H7 (cell line): Measurements from ENCODE around the gene ZNF43. TPM values are rescaled to one million over a fixed set of nuclear protein-coding genes. Genes with fewer than 3 reads are reported as not detected.
"Not testable (repeated sequence)": the region's sequence is repeated elsewhere in the genome, so short reads cannot be mapped to it uniquely, and the experiment has no call there.

Source experiments
- DNase-seq: peaks from one replicate; pipeline ENCODE4 v3.0.0; 2012
- H3K27me3 ChIP-seq: 2 replicates; pipeline ENCODE4 v1.6.0; 2011; ENCODE audit warnings: mild to moderate bottlenecking, low read length; ENCODE audit not compliant: control insufficient read depth, insufficient read depth
- H3K36me3 ChIP-seq: replicated peaks from 2 replicates; pipeline ENCODE4 v1.5.1; 2011; ENCODE audit warnings: low read length; ENCODE audit not compliant: control insufficient read depth, insufficient read depth
- H3K4me3 ChIP-seq: 2 replicates; pipeline ENCODE4 v1.5.1; 2011; ENCODE audit warnings: low read depth, mild to moderate bottlenecking, control low read depth, low read length, moderate library complexity; ENCODE audit not compliant: insufficient read depth
- total RNA-seq: library from RNA; depleted of rRNA; stranded (reverse); fragments of >200 nt; shearing (Covaris generic); gene quantifications from 2 replicates; pipeline ENCODE4 v1.2.3, GENCODE V29; 2014

The ZNF43 gene
- total RNA-seq, 1 experiment from 2014 or later, result 20.1 TPM

DNA sequence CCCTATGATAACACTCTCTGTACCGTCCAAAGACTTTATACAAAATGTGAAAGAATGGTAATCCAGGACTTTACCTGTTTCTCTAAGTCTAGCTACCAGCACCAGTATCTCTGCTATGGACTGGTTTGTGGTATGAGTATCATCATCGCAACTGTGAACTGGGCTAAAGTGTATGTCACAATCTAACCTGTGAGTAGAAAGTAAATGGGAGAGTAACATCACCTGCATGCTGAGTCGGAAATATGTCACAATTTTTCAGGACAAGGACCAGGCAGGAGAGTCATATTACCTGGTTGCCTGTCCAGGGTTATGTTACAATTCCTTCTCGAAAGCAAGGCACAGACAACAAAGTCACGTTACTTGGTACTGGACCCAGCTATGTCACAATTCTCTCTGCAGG, 5.1 kb upstream of the ZNF43 start:
- no peak for DNase-seq
- Histone ChIP-seq H3K36me3 (peaks cover 47% of the 10 kb centered on the region), H3K27me3 (no peaks in the 10 kb centered on the region), H3K4me3 (no peak overlapping the region)

DNA sequence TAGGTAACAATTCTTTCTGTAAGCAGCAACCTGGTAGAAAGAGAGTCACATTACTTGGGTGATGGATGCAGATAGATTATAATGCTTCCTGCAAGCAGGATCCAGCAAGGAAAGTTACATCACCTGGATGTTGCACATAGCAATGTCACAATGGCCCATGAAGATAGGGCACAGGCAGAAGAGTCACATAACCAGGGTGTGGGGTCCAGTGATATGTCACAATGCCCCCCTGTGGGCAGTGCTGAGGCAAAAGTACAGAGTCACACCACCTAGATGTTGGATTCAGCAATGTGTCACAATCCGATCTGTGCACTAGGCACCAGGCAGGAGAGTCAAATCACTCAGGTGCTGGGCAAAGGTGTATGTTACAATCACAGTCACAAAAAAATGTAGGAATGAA, 4.0 kb upstream of the ZNF43 start:
- Histone ChIP-seq H3K4me3 (no peak overlapping the region), H3K27me3 (no peaks in the 10 kb centered on the region), H3K36me3 (peaks cover 39% of the 10 kb centered on the region)
- DNase-seq, result no peak

DNA sequence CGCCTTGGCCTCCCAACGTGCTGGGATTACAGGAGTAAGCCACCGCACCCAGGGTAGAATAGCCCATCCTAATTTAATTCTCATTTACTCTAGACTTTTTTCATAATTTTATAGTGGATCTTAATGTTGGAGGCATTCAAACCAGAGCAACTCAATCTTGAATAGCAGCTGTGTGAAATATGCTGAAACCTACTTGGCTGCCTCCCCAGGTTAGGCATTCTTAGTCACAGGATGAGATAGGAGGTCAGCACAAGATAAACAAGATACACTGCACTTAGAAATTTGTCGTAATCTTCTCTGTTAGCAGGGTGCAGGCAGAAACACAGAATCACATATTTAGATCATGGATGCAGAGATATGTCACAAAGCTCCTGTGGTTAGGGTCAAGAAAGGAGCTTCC, 2.7 kb upstream of the ZNF43 start:
- peaks cover 34% of the 10 kb centered on the region for H3K36me3 ChIP-seq

DNA sequence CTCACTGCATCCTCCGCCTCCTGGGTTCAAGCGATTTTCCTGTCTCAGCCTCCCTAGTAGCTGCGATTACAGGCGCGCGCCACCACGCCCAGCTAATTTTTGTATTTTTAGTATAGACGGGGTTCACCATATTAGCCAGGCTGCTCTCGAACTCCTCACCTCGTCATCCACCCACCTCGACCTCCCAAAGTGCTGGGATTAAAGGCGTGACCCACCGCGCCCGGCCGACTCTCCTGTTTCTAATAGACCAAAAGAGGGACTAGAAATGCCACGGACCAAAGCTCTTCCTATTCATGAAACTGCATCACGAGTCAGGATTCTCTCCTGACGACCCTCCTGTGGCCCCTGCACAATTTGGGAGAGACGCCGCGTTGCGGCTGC, 563 bp downstream of the ZNF43 start:
- DNase-seq, result no peak
- peak overlapping the region; percentile 58 for H3K4me3 ChIP-seq
- H3K36me3 ChIP-seq, result peaks cover 11% of the 10 kb centered on the region

More for the DNA sequence above, 2.7 kb upstream of the ZNF43 start:
- no peak for DNase-seq
- no peak overlapping the region for H3K4me3 ChIP-seq
- H3K27me3 ChIP-seq, result no peaks in the 10 kb centered on the region

DNA sequence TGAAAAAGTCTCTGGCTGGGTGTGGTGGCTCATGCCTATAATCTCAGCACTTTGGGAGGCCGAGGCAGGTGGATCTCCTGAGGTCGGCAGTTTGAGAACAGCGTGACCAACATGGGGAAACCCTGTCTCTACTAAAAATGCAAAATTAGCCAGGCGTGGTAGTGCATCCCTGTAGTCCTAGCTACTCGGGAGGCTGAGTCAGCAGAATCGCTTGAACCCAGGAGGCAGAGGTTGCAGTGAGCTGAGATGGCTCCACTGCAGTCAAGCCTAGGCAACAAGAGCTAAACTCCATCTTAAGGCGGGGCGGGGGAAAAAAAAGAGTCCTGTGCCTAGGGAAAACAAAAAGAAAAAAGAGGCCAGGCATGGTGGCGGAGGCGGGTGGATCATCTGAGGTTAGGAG, 2.2 kb downstream of the ZNF43 start:
- Histone ChIP-seq H3K36me3 (no peaks in the 10 kb centered on the region; the same call in 1 of the 2 replicates), H3K27me3 (no peaks in the 10 kb centered on the region), H3K4me3 (no peak overlapping the region)
- DNase-seq, result no peak

More for the DNA sequence above, 563 bp downstream of the ZNF43 start:
- H3K27me3 ChIP-seq, result no peaks in the 10 kb centered on the region

DNA sequence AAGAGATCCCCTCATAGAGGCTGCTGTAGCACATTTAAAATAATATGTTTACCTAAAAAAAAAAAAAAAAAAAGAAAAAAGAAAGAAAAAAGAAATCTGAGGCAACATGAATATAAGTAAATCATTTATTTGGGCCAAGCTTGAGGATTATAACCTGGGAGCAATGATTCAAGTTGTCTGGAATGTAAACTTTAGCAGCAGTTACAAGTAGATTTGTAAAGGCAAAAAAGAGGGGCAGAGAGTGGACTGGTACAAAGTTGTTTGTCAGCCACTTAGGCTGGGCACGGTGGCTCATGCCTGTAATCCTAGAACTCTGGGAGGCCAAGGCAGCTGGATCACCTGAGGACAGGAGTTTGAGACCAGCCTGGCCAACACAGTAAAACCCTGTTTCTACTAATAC, 11.3 kb downstream of the ZNF43 start:
- H3K36me3 ChIP-seq, result peaks cover 6% of the 10 kb centered on the region
- H3K4me3 ChIP-seq, result no peak overlapping the region
- DNase-seq, result no peak
- H3K27me3 ChIP-seq, result no peaks in the 10 kb centered on the region

DNA sequence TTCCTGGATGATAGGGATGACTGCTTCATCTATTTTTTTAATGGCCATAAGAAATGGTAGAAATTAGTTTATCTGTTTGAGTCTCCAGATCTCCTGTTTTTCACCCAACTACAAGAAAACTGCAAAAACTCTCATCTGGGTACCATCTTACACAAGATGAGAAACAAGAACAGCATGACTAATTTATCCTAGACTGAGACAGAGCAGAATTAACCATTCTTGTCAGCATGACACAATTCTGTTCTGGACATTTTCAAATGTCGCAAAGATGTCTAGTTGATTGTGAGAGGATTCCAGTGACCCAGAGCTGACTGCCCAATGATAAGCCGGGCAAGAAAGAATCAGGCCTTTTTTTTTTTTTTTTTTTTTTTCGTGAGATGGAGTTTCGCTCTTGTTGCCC, 12.8 kb downstream of the ZNF43 start:
- DNase-seq, result no peak
- H3K27me3 ChIP-seq, result no peaks in the 10 kb centered on the region
- H3K36me3 ChIP-seq, result peaks cover 6% of the 10 kb centered on the region
- no peak overlapping the region for H3K4me3 ChIP-seq

DNA sequence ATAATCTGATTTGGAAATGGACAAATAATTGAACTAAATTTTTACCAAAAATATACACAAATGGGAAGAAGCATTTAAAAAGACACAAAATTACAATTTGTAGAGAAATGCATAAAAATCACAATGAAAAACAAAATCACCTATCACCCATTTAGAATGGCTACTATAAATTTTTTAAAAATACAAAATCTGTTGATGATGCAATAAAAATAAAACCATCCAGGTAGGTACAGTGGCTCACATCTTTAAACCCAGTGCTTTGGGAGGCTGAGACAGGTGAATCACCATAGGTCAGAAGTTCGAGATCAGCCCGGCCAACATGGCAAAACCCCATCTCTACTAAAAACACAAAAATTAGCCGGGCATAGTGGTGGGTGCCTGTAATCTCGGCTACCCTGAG, 23.5 kb downstream of the ZNF43 start:
- no peaks in the 10 kb centered on the region for H3K27me3 ChIP-seq
- no peak for DNase-seq
- peaks cover 32% of the 10 kb centered on the region for H3K36me3 ChIP-seq
- no peak overlapping the region for H3K4me3 ChIP-seq

DNA sequence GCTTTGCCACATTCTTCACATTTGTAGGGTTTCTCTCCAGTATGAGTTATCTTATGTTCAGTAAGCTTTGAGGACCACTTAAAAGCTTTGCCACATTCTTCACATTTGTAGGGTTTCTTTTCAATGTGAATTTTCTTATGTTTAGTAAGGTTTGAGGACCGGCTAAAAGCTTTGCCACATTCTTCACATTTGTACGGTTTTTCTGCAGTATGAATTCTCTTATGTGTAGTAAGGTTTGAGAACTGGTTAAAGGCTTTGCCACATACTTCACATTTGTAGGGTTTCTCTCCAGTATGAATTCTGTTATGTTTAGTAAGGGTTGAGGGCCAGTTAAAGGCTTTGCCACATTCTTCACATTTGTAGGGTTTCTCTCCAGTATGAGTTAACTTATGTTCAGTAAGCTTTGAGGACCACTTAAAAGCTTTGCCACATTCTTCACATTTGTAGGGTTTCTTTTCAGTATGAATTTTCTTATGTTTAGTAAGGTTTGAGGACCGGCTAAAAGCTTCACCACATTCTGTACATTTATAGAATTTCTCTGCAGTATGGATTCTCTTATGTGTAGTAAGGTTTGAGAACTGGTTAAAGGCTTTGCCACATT, 27.5 kb downstream of the ZNF43 start:
- DNase-seq, H3K27me3 ChIP-seq, H3K4me3 ChIP-seq: not testable (repeated sequence)
- H3K36me3 ChIP-seq, result peaks cover 18% of the 10 kb centered on the region

DNA sequence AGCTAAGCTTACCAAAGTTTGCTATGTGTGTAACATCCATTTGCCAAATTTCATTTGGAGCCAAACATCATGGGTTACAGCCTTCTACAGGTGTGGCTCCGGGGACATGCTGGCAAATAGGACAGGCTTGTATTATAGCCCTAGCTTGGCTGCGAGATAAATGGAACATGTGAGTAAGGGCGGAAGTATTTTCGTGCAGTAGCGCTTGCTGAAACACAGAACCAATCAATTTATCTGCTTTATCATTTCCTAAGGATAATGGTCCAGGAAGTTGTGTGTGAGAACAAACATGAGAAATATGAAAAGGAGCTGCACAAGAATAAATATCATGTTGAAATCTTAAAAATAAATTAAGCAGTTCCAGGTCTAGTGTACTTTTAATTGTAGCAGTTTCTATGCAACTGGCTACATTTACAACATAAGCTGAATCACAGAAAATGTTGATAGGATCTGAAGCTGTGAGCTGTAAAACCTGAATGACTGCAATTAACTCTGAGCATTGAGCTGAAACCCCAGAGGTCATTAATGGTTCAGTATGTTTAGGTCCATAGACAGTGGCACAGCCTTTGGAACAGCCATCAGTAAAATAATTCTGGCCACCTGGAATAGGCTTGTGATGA, 46.4 kb downstream of the ZNF43 start:
- no peaks in the 10 kb centered on the region for H3K27me3 ChIP-seq
- no peak for DNase-seq
- H3K4me3 ChIP-seq, result no peak overlapping the region
- H3K36me3 ChIP-seq, result no peaks in the 10 kb centered on the region

DNA sequence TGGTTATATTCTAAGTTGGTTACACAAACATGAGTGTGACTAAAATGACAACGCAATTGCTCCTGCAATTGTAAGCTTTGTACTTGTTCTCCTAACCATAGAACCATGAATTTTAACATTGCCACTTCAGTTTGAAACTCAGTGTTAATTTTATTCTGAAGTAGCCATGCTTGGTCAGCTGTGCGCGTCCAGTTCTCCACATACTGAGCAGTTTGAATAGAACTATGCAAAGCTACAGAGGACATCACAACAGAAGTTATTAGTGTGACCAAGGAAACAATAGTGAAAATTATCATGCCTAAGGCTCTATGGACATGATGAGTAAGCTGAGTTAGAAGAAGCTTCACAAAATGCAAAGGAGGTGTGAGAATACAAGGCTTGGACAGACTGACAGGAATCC, 49.0 kb downstream of the ZNF43 start:
- DNase-seq, result no peak
- no peaks in the 10 kb centered on the region for H3K36me3 ChIP-seq
- H3K27me3 ChIP-seq, result no peaks in the 10 kb centered on the region
- H3K4me3 ChIP-seq, result no peak overlapping the region

DNA sequence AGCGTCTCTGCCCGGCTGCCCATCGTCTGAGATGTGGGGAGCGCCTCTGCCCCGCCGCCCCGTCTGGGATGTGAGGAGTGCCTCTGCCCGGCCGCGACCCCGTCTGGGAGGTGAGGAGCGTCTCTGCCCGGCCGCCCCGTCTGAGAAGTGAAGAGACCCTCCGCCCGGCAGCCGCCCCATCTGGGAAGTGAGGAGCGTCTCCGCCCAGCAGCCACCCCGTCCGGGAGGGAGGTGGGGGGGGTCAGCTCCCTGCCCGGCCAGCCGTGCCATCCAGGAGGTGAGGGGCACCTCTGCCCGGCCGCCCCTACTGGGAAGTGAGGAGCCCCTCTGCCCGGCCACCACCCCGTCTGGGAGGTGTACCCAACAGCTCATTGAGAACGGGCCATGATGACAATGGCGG, 60.2 kb downstream of the ZNF43 start:
- H3K27me3 ChIP-seq, H3K4me3 ChIP-seq, DNase-seq, H3K36me3 ChIP-seq: not testable (repeated sequence)

DNA sequence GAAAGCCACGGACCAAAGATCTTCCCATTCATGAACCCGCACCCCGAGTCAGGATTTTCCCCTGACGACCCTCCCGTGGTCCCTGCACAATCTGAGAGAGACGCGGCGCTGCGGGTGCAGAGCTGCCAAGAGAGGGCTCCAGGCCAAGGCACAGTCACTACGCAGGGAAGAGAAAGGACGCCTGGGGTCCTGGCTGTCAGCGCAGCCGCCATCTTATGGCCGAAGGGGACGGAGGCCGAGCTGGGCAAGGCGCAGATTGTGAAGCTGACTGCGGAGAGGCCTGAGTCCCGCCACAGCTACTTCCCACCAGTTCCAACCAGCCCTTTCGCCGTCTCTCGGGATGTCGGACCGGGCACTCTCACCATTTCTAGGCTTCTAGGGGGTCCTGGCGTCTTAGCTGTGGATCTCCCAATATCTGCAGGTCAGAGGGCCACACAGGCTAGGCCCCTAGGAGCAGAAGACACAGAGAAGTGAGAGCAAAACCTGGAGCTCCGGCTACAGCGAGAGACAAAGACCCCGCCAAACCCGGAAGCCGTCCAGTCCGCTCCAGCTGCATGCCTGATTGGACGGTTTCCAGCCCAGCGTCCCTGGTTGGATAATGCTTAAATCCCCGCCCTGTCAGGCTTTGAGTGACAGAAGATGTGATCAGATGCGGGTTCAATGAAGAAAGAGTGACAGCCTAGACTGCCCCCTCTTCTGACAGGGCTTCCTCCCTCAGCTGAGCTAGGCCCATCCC, 68.7 kb downstream of the ZNF43 start, which contains the start of gene ZNF100:
Gene ZNF100 (minus strand): TSS at position 515 of the 736 bp plus-strand sequence. CDS start 150 bp downstream, at position 365.
- no peaks in the 10 kb centered on the region for H3K27me3 ChIP-seq
- peak within 1 kb of the TSS; percentile 78 for H3K4me3 ChIP-seq
- H3K36me3 ChIP-seq, result no peaks in the 10 kb centered on the region; the same call in none of the 2 replicates
- DNase-seq, result peak; percentile 82

DNA sequence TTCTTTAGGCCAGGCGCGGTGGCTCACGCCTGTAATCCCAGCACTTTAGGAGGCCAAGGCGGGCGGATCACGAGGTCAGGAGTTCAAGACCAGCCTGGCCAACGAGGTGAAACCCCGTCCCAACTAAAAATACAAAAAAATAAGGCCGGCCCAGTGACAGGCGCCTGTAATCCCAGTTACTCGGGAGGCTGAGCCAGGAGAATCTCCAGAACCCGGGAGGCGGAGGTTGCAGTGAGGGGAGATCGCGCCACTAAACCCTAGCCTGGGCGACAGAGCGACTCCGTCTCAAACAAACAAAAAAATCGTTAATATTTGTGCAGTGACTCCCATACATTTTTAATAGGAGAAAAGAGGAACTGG, 69.3 kb downstream of the ZNF43 start:
- H3K27me3 ChIP-seq, DNase-seq, H3K36me3 ChIP-seq: not testable (repeated sequence)
- peak overlapping the region; percentile 78 for H3K4me3 ChIP-seq

DNA sequence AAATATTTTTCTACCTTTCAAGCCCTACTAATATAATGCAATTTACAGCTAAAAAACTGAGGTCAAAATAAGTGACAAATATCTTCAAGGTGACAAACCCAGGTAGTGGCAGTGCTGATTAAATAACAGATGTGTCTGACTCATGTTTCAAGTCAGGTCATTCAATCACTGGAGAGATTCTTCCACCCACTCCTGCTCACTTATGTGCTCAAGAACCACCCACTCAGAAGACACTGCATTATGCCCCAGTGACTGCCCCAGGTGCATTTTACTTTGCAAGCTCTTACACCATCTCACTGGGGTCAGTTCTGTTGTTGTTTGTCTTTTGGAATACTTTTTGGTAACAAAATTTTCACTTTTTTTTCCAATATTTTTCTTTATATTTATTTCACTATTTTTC, 70.8 kb downstream of the ZNF43 start:
- Histone ChIP-seq H3K36me3 (no peaks in the 10 kb centered on the region; the same call in none of the 2 replicates), H3K4me3 (no peak overlapping the region), H3K27me3 (no peaks in the 10 kb centered on the region)
- no peak for DNase-seq
